Loucy (cell line): ENCODE results near the gene UTP11.

ENCODE experiments used
- H2AFZ ChIP-seq: fragments of 200-600 bp; sonication (generic); 2 replicates; pipeline ENCODE4 v1.6.0; 2016; ENCODE audit warnings: antibody characterized with exemption, mild to moderate bottlenecking, low read length, moderate library complexity
- H3F3A ChIP-seq: fragments of 200-600 bp; 2 replicates; pipeline ENCODE4 v1.6.0; 2016; ENCODE audit warnings: antibody characterized with exemption, low read depth, mild to moderate bottlenecking
- H3K27me3 ChIP-seq: fragments of 200-600 bp; sonication (generic); 2 replicates; pipeline ENCODE4 v1.6.1; 2014; ENCODE audit warnings: low read length, mild to moderate bottlenecking; ENCODE audit not compliant: insufficient read depth, poor library complexity, severe bottlenecking
- H3K36me3 ChIP-seq: fragments of 200-600 bp; sonication (generic); 2 replicates; pipeline ENCODE4 v1.6.1; 2016; ENCODE audit warnings: low read length; ENCODE audit not compliant: insufficient read depth
- H3K4me1 ChIP-seq: fragments of 200-600 bp; sonication (generic); 2 replicates; pipeline ENCODE4 v1.5.1; 2014; ENCODE audit warnings: low read length, mild to moderate bottlenecking; ENCODE audit not compliant: insufficient read depth, poor library complexity, severe bottlenecking
- H3K4me2 ChIP-seq: fragments of 200-600 bp; sonication (generic); 2 replicates; pipeline ENCODE4 v1.6.0; 2014; ENCODE audit warnings: antibody characterized with exemption, low read length, low read depth, mild to moderate bottlenecking; ENCODE audit not compliant: poor library complexity, severe bottlenecking
- H3K4me3 ChIP-seq: fragments of 200-600 bp; sonication (generic); 2 replicates; pipeline ENCODE4 v1.5.1; 2014; ENCODE audit warnings: low read length, mild to moderate bottlenecking, mixed read lengths; ENCODE audit not compliant: poor library complexity, severe bottlenecking
- H3K79me2 ChIP-seq: fragments of 200-600 bp; sonication (generic); 2 replicates; pipeline ENCODE4 v1.6.1; 2014; ENCODE audit warnings: low read length; ENCODE audit not compliant: insufficient read depth
- H3K9ac ChIP-seq: fragments of 200-600 bp; sonication (generic); 2 replicates; pipeline ENCODE4 v1.6.0; 2014; ENCODE audit warnings: mild to moderate bottlenecking, low read depth, low read length, moderate library complexity; ENCODE audit not compliant: poor library complexity, severe bottlenecking
- H3K9me2 ChIP-seq: fragments of 200-600 bp; sonication (generic); replicated peaks from 2 replicates; pipeline ENCODE4 v1.6.1; 2016; ENCODE audit warnings: low read depth, low read length, mixed read lengths
- H3K9me3 ChIP-seq: fragments of 200-600 bp; sonication (generic); 2 replicates; pipeline ENCODE4 v1.6.1; 2014; ENCODE audit warnings: mild to moderate bottlenecking, antibody characterized with exemption, low read length, low read depth; ENCODE audit not compliant: insufficient read depth
- H4K20me1 ChIP-seq: fragments of 200-600 bp; sonication (generic); 2 replicates; pipeline ENCODE4 v1.6.0; 2014; ENCODE audit warnings: antibody characterized with exemption, low read length, mild to moderate bottlenecking; ENCODE audit not compliant: insufficient read depth, poor library complexity, severe bottlenecking
- CTCF ChIP-seq: fragments of 200-600 bp; sonication (generic); conservative IDR thresholded peaks from 2 replicates; pipeline ENCODE4 v1.5.1; 2014; ENCODE audit warnings: mild to moderate bottlenecking, antibody characterized with exemption, low read length
- EZH2phosphoT487 ChIP-seq: fragments of 200-600 bp; IDR thresholded peaks from 2 replicates; pipeline ENCODE4 v1.6.1; 2018; ENCODE audit warnings: antibody characterized with exemption, mild to moderate bottlenecking, moderate library complexity, borderline replicate concordance

Gene UTP11

GRCh38 chr1:38004284-38005108 is 8.0 kb upstream of the UTP11 start:
- peak overlapping the region; percentile 77 for H3K4me3 ChIP-seq
- H3F3A ChIP-seq = no peaks in the 10 kb centered on the region
- peak overlapping the region; percentile 85 for H3K4me2 ChIP-seq
- H3K9me3 ChIP-seq = no peaks in the 10 kb centered on the region
- no peaks in the 10 kb centered on the region for H3K9me2 ChIP-seq
- H3K4me1 ChIP-seq = peaks cover 51% of the 10 kb centered on the region
- H3K36me3 ChIP-seq = no peaks in the 10 kb centered on the region
- no peak overlapping the region for H2AFZ ChIP-seq
- peak overlapping the region; percentile 79 for H3K9ac ChIP-seq
- no peak for TF ChIP-seq EZH2phosphoT487
- TF ChIP-seq CTCF = peak; percentile 20; the same call in 1 of the 2 replicates
- H3K27me3 ChIP-seq = no peaks in the 10 kb centered on the region
- H4K20me1 ChIP-seq = peaks cover 4% of the 10 kb centered on the region
- peaks cover 42% of the 10 kb centered on the region; the same call in 1 of the 2 replicates for H3K79me2 ChIP-seq

DNA sequence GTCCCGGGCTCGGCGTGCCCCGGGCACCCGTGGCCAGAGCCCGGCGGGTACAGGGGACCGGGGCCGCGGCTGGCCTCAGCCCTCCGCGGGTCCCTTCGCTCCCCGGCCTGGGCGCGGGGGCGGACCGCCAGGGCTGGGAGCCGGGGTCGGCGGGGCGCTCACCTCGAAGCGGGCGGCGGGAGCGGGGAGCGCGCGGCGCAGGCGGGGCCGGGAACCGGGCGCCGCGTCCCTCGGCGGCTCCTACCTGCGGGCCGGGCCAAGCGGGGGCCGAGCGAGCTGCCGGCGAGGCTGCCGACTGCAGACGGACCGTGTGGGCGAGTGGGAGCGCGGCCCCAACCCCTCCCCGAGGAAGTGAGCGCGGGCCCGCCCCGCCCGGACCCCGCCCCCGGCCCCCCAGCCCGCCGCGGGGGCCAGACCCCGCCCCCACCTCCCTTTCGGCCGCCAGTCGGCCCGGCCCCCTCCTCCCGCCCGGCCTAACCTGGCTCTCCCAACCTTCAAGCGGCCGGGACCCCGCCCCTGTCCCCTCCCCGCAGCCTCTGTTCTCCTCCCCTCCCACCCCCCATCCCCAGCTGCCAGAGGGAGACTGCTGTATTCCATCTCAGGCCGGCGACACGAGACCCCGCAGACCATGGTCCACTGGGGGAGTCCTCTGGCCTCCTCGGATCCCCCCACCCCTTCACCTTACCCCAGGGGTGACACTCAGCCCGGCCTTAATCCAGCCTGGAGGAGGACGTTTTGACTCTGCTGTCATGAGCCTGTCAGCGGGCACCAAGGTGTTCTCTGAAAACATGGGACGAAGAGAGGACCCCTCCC is 7.1 kb upstream of the UTP11 start, which contains the start of gene FHL3:
Gene FHL3 (minus strand): TSS at position 320 of the 813 bp plus-strand sequence. CDS start 6,102 bp downstream, outside the sequence.
- Histone ChIP-seq H3K9ac (peak within 1 kb of the TSS; percentile 79), H2AFZ (0 out of 2 replicates have a peak within 1 kb of the TSS, but pooled peaks have one; percentile 41), H3K4me3 (peak within 1 kb of the TSS; percentile 77), H3K36me3 (no peaks in the 10 kb centered on the region), H3K27me3 (no peaks in the 10 kb centered on the region), H3K79me2 (peaks cover 34% of the 10 kb centered on the region; the same call in 1 of the 2 replicates), H4K20me1 (peaks cover 4% of the 10 kb centered on the region), H3K9me3 (no peaks in the 10 kb centered on the region), H3K9me2 (no peaks in the 10 kb centered on the region), H3F3A (no peaks in the 10 kb centered on the region), H3K4me1 (peaks cover 51% of the 10 kb centered on the region), H3K4me2 (peak within 1 kb of the TSS; percentile 85)
- no peak for TF ChIP-seq CTCF
- TF ChIP-seq EZH2phosphoT487 = no peak

DNA sequence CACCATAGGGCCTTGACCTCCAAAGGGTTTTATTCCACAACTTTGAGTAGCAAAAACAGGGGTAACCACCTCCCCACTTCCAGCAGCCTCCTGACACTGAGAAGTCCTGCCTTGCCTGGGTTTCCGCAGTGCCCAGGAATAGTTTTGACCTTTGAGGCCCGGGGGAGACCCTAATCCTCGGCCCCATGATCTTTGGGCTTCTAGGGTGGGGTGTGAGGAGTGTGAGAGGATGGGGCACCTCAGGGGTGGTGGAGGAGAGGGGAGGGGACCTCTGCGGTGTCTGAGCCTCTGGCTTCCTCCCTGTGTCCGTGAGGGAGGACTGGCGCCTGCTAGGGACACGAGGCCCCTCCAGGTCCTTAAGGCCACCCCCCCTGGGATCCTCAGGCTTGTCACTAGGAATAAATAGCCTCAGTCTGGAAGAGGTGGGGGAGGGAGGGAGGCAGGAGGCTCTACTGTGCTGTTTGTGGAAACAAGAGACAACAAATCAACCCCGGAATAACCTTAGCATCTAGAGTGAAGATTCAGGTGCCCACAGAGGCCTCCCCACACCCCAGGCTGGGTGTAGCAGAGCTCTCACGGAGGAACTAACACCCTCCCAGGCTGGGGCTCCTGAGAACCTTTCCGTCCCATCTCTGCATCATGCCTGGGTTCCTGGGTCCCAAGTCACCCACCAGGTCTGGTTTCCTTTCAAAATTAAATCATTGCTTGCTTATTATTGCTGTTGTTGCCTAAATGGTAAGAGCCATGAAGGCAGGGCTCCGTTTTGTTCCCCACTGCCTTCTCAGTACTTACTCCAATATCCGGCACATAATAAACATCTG is 6.3 kb upstream of the UTP11 start:
- H3K9me3 ChIP-seq = no peaks in the 10 kb centered on the region
- no peak overlapping the region for H3K9ac ChIP-seq
- H3K79me2 ChIP-seq = peaks cover 34% of the 10 kb centered on the region; the same call in 1 of the 2 replicates
- H3K4me2 ChIP-seq = peak overlapping the region; percentile 57
- no peaks in the 10 kb centered on the region for H3K9me2 ChIP-seq
- no peaks in the 10 kb centered on the region for H3F3A ChIP-seq
- no peaks in the 10 kb centered on the region for H3K27me3 ChIP-seq
- H3K4me1 ChIP-seq = peaks cover 44% of the 10 kb centered on the region
- TF ChIP-seq EZH2phosphoT487 = no peak
- no peak for TF ChIP-seq CTCF
- 0 out of 2 replicates have a peak overlapping the region, but pooled peaks have one; percentile 41 for H2AFZ ChIP-seq
- peaks cover 4% of the 10 kb centered on the region for H4K20me1 ChIP-seq
- H3K36me3 ChIP-seq = no peaks in the 10 kb centered on the region
- H3K4me3 ChIP-seq = peak overlapping the region; percentile 58
